Mucosa of rectum (tissue), 2 donors: ENCODE results near the gene CHM.

Experiments
- H3K27ac ChIP-seq, 2 donors: one replicate each; pipeline ENCODE4 v1.7.0; 2013; ENCODE audit warnings: inconsistent platforms in 2 of 2, low read depth in 2 of 2, low read length in 2 of 2
- H3K27me3 ChIP-seq, 2 donors: one replicate each; pipeline ENCODE4 v1.7.0; 2013; ENCODE audit warnings: low read length in 2 of 2; ENCODE audit not compliant: control insufficient read depth in 2 of 2, insufficient read depth in 2 of 2
- H3K36me3 ChIP-seq, 2 donors: one replicate each; pipeline ENCODE4 v1.7.0; 2013; ENCODE audit warnings: low read length in 2 of 2; ENCODE audit not compliant: control insufficient read depth in 2 of 2, insufficient read depth in 2 of 2
- H3K4me1 ChIP-seq, 2 donors: one replicate each; pipeline ENCODE4 v1.7.0; 2013; ENCODE audit warnings: low read length in 2 of 2, mild to moderate bottlenecking in 1 of 2; ENCODE audit not compliant: control insufficient read depth in 2 of 2, insufficient read depth in 2 of 2
- H3K4me3 ChIP-seq, 2 donors: one replicate each; pipeline ENCODE4 v1.7.0; 2013; ENCODE audit warnings: low read length in 2 of 2
- H3K9ac ChIP-seq, 2 donors: one replicate each; pipeline ENCODE4 v1.7.0; 2013; ENCODE audit warnings: low read length in 2 of 2, low read depth in 1 of 2, mild to moderate bottlenecking in 1 of 2
- H3K9me3 ChIP-seq, 2 donors: one replicate each; pipeline ENCODE4 v1.7.0; 2013; ENCODE audit warnings: low read length in 2 of 2; ENCODE audit not compliant: control insufficient read depth in 2 of 2
- donor health status: healthy.
- donor health status: Normal muscosa, but diverticular disease.

Gene CHM, protein sequence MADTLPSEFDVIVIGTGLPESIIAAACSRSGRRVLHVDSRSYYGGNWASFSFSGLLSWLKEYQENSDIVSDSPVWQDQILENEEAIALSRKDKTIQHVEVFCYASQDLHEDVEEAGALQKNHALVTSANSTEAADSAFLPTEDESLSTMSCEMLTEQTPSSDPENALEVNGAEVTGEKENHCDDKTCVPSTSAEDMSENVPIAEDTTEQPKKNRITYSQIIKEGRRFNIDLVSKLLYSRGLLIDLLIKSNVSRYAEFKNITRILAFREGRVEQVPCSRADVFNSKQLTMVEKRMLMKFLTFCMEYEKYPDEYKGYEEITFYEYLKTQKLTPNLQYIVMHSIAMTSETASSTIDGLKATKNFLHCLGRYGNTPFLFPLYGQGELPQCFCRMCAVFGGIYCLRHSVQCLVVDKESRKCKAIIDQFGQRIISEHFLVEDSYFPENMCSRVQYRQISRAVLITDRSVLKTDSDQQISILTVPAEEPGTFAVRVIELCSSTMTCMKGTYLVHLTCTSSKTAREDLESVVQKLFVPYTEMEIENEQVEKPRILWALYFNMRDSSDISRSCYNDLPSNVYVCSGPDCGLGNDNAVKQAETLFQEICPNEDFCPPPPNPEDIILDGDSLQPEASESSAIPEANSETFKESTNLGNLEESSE

DNA sequence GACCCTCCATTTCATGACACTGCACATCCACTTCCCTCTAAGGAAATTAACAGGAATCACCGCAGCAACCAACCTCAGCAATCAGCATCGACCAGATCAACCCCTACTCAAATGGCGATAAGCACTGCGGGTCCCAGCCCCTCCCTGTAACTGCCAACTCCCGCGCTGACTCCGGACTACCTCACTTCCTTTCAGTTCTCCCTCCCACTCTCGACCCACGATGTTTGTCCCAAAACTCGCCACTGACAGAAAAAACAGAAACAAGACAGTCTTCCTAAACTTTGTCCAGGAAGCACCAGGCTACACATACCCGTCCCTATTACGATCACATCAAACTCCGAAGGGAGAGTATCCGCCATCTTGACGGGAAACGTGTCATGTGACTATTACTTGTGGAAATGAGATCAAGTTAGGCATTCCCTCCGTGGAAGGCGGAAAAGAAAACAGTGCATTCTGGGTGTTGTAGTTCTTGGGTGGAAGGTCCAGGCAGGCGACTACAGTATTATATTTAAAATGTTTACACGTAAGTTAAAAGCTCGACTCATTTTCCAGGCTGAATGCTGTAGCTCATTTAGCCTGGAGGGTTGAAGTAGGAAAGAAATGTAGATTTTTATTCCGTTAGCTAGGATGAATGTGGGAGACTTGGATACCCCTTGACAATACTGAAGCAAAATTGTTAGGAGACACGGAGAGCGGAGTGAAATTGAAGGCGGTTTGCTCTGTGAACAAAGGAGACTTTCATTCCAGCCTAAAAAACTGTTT, at the start of gene CHM:
Gene CHM (minus strand): TSS at position 385 of the 762 bp plus-strand sequence. CDS start 26 bp downstream, at position 359.
- H3K27ac ChIP-seq, result peak within 1 kb of the TSS; percentile 83 to 87
- H3K27me3 ChIP-seq, result no peaks in the 10 kb centered on the region
- H3K36me3 ChIP-seq, result no peaks in the 10 kb centered on the region
- peak within 1 kb of the TSS; percentile 61 to 77 for H3K9ac ChIP-seq
- peak within 1 kb of the TSS; percentile 84 to 85 for H3K4me3 ChIP-seq
- no peaks in the 10 kb centered on the region for H3K9me3 ChIP-seq
- H3K4me1 ChIP-seq, result no peaks in the 10 kb centered on the region

DNA sequence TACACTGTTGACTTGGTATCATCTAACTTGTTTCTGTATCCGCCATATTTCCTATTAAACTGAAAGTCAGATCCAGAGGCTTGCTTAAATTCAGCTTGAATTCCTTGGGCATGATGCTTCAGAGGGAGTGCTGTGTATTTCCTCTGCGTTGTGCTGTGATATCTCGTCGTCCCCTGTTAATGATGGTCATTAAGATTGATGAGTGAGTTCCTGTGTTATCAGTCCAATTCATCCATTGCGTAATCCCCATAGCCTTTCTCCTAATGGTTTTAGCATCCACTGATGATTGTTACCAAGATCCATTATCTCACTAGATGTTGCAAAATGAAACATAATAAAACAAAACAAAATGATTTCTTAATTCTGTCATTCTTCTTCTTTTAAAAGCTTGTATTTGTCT, 31.3 kb upstream of the CHM start:
- Histone ChIP-seq H3K9ac (no peak overlapping the region), H3K9me3 (no peaks in the 10 kb centered on the region), H3K4me3 (no peak overlapping the region), H3K4me1 (no peaks in the 10 kb centered on the region), H3K27ac (no peak overlapping the region), H3K36me3 (no peaks in the 10 kb centered on the region), H3K27me3 (no peaks in the 10 kb centered on the region)

GRCh38 chrX:86066998-86067397, 19.6 kb upstream of the CHM start:
- Histone ChIP-seq H3K36me3 (no peaks in the 10 kb centered on the region), H3K9me3 (no peaks in the 10 kb centered on the region), H3K27me3 (no peaks in the 10 kb centered on the region), H3K9ac (no peak overlapping the region), H3K4me3 (no peak overlapping the region), H3K27ac (no peak overlapping the region), H3K4me1 (no peaks in the 10 kb centered on the region)

DNA sequence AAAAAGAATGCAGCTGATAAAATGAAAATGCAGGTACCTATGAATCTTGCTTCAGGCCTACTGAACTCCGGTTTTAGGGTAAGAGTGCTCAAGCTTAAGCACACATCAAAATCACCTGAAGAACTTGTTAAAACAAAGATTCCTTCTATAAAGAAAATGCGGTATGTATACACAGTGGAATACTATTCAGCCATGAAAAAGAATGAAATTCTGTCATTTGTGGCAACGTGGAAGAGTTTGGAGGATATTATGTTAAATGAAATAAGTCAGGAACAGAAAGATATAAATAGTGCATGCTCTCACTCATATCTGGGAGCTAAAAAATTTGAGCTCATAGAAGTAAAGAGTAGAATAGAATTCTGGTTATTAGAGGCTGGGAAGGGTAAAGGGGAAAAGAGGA, 14.0 kb upstream of the CHM start:
- H3K27ac ChIP-seq, result no peak overlapping the region
- no peaks in the 10 kb centered on the region for H3K9me3 ChIP-seq
- H3K27me3 ChIP-seq, result no peaks in the 10 kb centered on the region
- H3K9ac ChIP-seq, result no peak overlapping the region
- no peak overlapping the region for H3K4me3 ChIP-seq
- no peaks in the 10 kb centered on the region for H3K36me3 ChIP-seq
- H3K4me1 ChIP-seq, result no peaks in the 10 kb centered on the region

- Histone ChIP-seq H3K36me3 (no peaks in the 10 kb centered on the region), H3K27me3 (peaks cover 0 to 2% of the 10 kb centered on the region in 2 donors), H3K4me1 (no peaks in the 10 kb centered on the region), H3K9me3 (no peaks in the 10 kb centered on the region), H3K4me3 (no peak overlapping the region), H3K27ac (no peak overlapping the region), H3K9ac (no peak overlapping the region)
Observed at GRCh38 chrX:86051741-86052140, 4.4 kb upstream of the CHM start.

DNA sequence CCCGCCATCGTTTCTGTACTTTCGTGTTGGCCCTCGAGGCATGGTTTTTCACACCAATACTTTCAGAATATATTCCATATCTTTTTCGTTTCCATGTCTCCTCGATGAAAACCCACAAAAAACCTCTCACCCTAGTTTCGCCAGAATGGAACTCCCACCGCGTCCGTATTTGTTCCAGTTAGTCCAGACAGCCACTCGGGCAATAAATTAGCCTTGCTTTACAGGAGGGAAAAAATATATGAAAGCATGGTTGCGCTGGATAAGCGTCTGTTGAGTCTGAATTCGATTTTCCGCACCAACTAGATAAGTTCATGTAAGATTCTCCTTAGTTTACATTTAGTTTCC, 550 bp upstream of the CHM start:
- Histone ChIP-seq H3K27ac (no peak overlapping the region), H3K27me3 (no peaks in the 10 kb centered on the region), H3K9me3 (no peaks in the 10 kb centered on the region), H3K9ac (peak overlapping the region in 1 of 2 donors; percentile 77), H3K4me3 (peak overlapping the region; percentile 84 to 85), H3K36me3 (no peaks in the 10 kb centered on the region), H3K4me1 (no peaks in the 10 kb centered on the region)

GRCh38 chrX:86044216-86044615, 3.1 kb downstream of the CHM start:
- Histone ChIP-seq H3K36me3 (no peaks in the 10 kb centered on the region), H3K27me3 (no peaks in the 10 kb centered on the region), H3K27ac (no peak overlapping the region), H3K9me3 (no peaks in the 10 kb centered on the region), H3K4me1 (no peaks in the 10 kb centered on the region), H3K9ac (no peak overlapping the region), H3K4me3 (no peak overlapping the region)

- H3K4me3 ChIP-seq, result no peak overlapping the region
- no peaks in the 10 kb centered on the region for H3K9me3 ChIP-seq
- no peak overlapping the region for H3K9ac ChIP-seq
- no peak overlapping the region for H3K27ac ChIP-seq
- no peaks in the 10 kb centered on the region for H3K4me1 ChIP-seq
- H3K36me3 ChIP-seq, result no peaks in the 10 kb centered on the region
- H3K27me3 ChIP-seq, result no peaks in the 10 kb centered on the region
Observed at GRCh38 chrX:86039625-86040568, 7.5 kb downstream of the CHM start.

GRCh38 chrX:86033385-86033784, 14.0 kb downstream of the CHM start:
- Histone ChIP-seq H3K4me3 (no peak overlapping the region), H3K4me1 (no peaks in the 10 kb centered on the region), H3K27me3 (no peaks in the 10 kb centered on the region)

More at GRCh38 chrX:86033385-86033784, 14.0 kb downstream of the CHM start:
- no peaks in the 10 kb centered on the region for H3K36me3 ChIP-seq
- H3K27ac ChIP-seq, result no peak overlapping the region
- H3K9ac ChIP-seq, result no peak overlapping the region
- H3K9me3 ChIP-seq, result no peaks in the 10 kb centered on the region
